HG03060 (cell line): ENCODE results near the gene MTMR12.
A peak's percentile ranks its signal among the peaks of the same experiment; 100 is the strongest.
"Not testable (repeated sequence)": the region's sequence is repeated elsewhere in the genome, so short reads cannot be mapped to it uniquely, and the experiment has no call there.

ENCODE experiments used
- ATAC-seq: cut with Tn5 transposase; IDR thresholded peaks from one replicate; pipeline ENCODE4 v1.9.1; 2021; ENCODE audit warnings: low read depth, moderate number of reproducible peaks; ENCODE audit not compliant: unreplicated experiment

MTMR12 gene

DNA sequence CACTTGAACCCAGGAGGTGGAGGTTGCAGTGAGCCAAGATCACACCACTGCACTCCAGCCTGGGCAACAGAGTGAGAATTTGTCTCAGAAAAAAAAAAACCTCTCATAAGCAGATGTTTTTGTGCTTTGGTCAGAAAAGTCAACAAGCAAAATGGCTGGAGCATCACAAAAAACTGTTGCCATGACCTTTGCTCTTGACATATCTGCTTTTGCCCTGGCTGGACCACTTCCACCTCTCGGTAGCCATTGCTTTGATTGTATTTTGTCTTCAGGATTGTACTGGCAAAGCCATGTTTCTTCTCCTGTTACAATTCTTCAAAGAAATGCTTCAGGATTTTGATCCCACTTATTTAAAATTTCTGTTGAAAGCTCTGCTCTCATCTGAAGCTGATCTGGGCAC is 67.0 kb downstream of the MTMR12 start:
- ATAC-seq: no peak

GRCh38 chr5:32244017-32244416 is 68.7 kb downstream of the MTMR12 start:
- ATAC-seq: no peak

DNA sequence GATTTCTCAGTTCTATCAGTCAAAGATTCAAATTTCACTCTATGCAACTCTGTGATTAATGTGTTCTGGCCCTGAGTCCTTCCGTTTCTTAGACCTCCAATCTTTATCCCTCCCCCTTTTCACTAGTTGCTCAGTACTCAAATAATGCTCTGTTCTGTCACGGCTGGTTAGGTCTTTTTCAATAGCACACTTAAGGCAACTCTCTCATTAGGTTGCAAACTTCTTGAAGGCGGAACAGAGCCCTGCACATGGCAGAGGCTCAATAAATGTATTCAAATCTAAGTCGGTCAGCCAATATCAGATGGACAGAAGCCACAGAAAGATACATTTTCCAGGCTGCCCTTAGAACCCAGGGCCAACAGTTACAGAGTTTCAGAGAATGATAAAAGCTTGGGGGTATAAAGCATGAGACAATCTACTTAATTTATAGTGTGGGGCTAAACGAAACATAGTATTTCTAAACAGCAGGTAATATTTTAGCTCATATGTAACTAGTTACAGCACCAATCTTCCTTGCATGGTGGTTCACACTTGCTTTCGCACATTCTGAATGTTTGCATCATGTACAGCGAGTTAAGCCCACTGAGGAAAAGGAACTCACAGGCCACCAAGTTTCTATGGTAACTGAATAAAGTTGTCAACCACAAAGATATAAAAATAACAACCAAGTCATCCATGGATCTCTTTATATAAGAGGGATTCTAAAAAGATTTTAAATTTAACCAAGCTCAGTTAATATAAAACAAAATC is 71.5 kb downstream of the MTMR12 start:
- no peak for ATAC-seq

DNA sequence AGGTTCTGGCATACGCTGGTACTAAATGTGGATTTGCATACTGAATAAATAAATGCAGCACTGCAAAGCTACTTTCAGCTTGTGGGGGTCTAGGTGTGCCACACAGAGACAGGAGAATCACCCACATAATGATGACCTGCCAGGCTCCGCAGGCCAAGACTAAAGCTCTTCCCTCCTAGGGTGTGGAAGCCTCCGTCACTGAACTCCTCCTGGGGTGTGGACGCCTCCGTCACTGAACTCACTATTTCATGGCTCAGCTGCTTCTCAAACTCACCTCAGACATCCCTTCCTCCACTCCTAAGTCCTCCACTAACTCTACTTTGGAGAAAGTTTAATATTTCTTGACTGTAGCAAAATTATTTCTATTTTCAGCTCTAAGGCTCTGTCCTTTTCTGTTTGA is 73.4 kb downstream of the MTMR12 start:
- no peak for ATAC-seq

GRCh38 chr5:32233696-32234447 is 78.9 kb downstream of the MTMR12 start:
- ATAC-seq: no peak

- no peak for ATAC-seq
These were observed 79.5 kb downstream of the MTMR12 start for GRCh38 chr5:32233220-32233695.

- ATAC-seq: peak; percentile 65
These were observed 80.1 kb downstream of the MTMR12 start for GRCh38 chr5:32232441-32233219.

DNA sequence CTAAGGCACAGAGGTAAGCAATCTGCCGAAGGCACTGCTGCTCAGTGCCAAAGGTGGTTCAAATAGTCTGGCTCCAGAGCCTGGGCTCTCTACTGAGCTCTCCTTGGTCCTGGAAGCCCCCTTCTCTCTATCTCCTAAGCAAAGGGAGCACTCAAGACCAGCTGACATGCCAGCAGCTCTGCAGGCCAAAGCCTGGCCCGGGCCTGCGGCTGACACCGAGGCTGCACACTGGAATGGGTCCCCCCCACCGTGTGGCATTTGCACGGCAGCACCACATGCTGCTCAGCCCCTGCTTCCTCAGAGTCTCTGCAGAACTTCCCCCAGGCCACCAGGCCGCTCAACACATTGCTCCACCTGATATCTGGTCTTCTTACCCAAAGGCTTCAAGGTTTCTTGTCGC is 80.8 kb downstream of the MTMR12 start:
- no peak for ATAC-seq

DNA sequence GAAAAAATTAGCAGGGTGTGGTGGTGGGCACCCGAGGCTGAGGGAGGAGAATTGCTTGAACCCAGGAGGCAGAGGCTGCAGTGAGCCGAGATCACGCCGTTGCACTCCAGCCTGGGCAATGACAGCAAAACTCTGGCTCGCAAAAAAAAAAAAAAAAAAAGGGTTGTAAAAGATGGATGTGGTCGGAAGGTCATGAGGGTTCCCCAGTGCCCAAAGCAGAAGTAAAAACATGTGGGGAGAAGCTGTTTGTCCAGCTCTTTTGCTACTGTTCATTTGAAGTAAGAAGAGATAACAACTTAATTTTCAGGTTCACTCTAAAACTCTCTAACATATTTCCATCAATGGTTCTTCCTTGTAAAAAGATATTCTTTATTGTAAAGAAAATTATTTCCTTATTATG is 81.5 kb downstream of the MTMR12 start:
- no peak for ATAC-seq

- ATAC-seq: no peak
These were observed 82.2 kb downstream of the MTMR12 start for GRCh38 chr5:32230356-32231099.

DNA sequence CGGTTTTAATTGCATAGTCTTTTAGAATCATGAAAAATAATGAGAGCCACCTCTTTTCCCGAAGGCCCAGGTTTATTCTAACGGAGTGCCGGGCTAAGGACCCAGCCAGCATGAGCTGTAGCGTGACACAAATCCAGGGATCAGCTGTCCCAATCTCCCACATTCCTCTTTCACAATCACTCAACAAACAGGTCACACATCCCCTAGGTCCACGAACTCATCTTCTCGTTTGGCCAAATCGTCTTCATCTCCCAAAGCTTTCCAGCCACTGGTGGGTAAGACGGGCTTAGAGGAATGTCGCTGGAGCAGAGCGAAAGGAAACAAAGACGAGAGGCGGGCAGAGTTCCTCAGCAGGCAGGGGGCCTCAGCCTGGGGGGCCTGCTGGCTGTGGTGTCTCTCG is 83.2 kb downstream of the MTMR12 start:
- no peak for ATAC-seq

GRCh38 chr5:32228816-32229215 is 83.9 kb downstream of the MTMR12 start:
- ATAC-seq: no peak

GRCh38 chr5:32225445-32225844 is 87.3 kb downstream of the MTMR12 start:
- ATAC-seq: no peak

DNA sequence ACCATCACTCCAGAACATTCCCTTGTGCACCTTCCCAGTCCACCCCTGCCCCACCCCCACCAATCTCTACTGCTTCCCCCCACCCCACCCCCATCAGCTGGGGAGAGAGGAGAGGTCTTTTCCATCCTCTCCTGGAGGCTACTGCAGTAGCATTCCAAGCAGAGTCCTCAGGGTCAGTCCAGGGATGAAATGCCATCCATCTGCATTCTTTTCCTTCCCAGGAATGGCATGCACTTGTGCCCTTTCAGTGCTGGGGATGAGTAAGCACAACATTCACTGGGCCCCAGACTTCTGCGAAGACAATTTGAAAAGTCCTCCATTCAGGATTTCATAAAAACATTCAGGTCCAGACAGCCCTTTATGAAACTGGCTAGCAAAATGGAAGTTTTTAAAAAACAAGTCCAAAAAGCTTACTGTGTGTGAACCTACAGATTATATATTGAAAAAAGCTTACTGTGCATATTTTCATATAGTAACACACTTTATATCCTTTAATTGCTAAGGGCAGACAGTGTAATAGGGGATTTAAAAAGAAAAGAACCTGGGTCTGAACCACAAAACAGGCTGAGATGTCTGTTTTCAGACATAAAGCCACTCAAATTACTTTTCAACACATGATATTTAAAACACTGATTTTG is 88.6 kb downstream of the MTMR12 start:
- ATAC-seq: no peak

DNA sequence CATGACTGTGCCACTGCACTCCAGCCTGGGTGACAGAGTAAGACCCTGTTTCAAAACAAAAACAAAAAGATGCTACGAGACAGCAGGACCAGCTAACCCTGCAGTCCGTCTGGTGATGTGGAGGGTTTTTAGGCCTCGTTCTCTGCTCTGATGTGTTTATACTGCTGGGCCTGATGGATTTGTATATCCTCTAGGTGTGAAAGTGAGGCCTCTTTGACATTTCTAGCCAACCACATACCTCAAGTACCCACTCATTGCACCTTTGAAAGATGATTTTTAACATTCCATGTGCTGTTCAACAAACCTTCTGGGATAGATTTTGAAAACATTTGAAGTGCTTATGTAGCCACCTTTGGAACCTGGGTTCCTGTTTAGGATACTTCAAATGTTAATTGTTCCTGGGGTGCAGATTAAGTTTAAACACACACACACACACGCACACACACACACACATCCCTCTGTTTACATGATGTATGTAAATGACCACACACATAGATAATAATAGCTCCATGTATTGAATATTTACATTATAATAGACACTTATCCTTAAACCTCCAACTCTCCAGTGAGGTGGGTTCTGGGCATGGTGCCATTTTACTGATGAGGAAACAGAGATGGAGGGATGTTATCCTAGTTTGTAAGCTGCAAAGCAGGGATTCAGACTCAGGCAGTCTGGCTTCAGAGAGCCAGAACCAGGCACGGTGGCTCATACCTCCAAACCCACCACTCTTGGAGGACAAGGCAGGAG is 89.8 kb downstream of the MTMR12 start:
- ATAC-seq: no peak

GRCh38 chr5:32217886-32218396 is 94.8 kb downstream of the MTMR12 start:
- ATAC-seq: no peak

DNA sequence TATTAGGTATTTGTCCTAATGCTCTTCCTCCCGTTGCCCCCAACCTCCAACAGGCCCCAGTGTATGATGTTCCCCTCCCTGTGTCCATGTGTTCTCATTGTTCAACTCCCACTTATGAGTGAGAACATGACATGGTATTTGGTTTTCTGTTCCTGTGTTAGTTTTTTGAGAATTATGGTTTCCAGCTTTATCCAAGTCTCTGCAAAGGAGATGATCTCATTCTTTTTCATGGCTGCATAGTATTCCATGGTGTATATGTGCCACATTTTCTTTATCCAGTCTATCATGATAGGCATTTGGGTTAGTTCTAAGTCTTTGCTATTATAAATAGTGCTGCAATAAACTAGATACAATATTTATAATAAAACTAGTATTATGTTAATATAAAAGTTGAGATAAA is 98.4 kb downstream of the MTMR12 start:
- ATAC-seq: not testable (repeated sequence)

GRCh38 chr5:32210151-32210550 is 102.6 kb downstream of the MTMR12 start:
- no peak for ATAC-seq

GRCh38 chr5:32208837-32209236 is 103.9 kb downstream of the MTMR12 start:
- ATAC-seq: not testable (repeated sequence)
